ENCODE data around the gene IL17C.

- no peak for TF ChIP-seq POLR2A (IDR thresholded peaks at IDR 0.05; ENCODE audit: low read length)
- no peak for TF ChIP-seq GATA1 (IDR thresholded peaks at IDR 0.05; ENCODE audit: low read depth, low read length)
Observed at GRCh38 chr16:88633684-88634140, 4.7 kb upstream of the IL17C start.
